Umbilical cord (tissue), 2 donors: ENCODE results near the gene CCNB2. TPM values are rescaled to one million over a fixed set of nuclear protein-coding genes. Genes with fewer than 3 reads are reported as not detected.
"Not testable (repeated sequence)": the region's sequence is repeated elsewhere in the genome, so short reads cannot be mapped to it uniquely, and the experiment has no call there.

Source experiments
- DNase-seq: peaks from one replicate; pipeline ENCODE4 v3.0.0-alpha.2; 2015; ENCODE audit warnings: low spot score
- total RNA-seq: library from RNA; depleted of rRNA; stranded (reverse); fragments of >200 nt; gene quantifications from one replicate; pipeline ENCODE4 v1.2.3, GENCODE V29; 2014; ENCODE audit warnings: low replicate concordance; ENCODE audit not compliant: insufficient read depth

Gene CCNB2
- 5.1 TPM for total RNA-seq

DNA sequence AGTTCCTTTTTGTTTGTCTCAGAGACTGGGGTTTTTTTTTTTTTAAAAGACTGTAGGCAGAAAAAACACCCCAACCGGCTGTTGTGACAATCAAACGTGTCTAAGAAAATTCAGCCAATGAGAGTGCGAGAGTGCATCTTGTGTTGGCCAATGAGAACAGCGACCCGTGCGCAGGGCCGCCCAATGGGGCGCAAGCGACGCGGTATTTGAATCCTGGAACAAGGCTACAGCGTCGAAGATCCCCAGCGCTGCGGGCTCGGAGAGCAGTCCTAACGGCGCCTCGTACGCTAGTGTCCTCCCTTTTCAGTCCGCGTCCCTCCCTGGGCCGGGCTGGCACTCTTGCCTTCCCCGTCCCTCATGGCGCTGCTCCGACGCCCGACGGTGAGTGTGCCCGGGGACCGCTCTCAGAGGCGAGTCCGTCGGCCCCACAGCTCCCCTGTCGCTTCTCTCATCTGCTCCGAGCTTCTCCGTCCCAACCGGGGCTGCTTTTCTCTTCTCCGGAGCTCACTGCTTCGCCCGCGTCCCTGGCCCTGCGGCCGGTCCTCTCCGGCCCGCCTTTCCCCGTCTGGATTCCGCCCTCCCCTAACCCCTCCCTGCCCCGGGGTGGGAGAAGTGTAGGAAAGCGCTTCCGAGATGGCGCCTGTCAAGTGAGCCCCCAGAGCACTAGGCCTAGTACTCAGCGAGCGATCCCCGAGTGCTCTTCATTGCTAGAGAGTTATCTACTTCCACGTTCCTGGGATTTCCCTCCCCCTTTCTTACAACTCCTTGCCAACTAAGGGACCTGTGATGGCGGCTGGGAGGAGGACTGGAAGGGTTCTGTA is at the start of gene CCNB2:
CCNB2 (plus strand) TSS at position 235 of the 821 bp plus-strand sequence; CDS start at position 358, 123 bp downstream.
- peak; percentile 97 for DNase-seq

DNA sequence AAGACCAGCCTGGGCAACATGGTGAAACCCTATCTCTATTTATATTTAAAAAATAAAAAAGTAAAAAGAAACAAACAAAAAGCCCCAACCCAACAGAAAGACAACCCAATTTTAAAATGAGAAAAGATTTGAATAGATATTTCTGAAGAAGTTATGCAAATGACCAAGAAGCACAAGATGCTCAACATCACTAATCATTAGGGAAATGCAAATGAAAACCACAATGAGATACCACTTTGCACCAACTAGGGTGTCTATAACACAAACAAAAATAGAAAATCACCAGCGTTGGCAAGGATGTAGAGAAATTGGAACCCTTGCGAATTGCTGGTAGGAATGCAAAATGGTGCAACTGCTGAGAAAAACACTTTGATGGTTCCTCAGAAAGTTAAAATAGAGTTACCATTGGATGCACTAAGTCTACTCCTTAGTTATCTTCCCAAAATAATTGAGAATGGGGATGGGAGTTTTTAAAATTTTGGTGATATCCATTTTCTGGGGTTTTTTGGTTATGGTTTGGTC is 45.8 kb upstream of the CCNB2 start:
- DNase-seq = no peak

DNA sequence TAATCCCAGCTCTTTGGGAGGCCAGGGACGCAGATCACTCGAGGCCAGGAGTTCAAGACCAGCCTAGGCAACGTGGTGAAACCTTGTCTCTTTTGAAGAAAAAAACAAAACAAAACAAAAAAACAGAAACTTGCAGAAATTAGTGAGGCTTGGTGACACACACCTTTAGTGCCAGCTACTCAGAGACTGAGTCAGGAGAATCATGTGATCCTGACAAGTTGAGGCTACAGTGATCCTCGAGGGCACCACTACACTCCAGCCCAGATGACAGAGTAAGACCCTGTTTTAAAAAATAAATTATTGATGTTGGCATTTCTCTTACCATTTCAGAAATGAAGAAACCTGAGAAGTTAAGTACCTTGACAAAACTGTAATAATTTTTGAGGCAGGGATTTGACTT is 44.6 kb upstream of the CCNB2 start:
- DNase-seq = no peak

DNA sequence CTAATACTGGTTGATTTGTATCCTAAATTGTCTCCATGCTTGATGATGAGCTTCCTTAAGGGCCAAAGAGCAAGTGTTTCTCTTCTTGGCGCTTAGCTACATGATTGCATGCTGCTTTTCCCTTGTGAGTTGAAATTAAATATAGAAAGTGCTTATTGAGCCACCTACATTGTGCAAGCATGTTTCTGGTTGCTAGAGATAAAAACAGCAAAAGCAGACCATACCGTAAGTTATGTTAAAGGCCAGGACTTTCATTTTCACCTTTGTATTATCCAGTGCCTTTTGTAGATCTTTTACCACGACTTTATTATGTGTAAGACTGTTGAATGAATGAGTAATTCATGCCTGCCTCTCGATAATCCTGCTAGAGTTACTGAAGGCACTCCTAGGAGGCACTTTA is 41.9 kb upstream of the CCNB2 start:
- no peak for DNase-seq

DNA sequence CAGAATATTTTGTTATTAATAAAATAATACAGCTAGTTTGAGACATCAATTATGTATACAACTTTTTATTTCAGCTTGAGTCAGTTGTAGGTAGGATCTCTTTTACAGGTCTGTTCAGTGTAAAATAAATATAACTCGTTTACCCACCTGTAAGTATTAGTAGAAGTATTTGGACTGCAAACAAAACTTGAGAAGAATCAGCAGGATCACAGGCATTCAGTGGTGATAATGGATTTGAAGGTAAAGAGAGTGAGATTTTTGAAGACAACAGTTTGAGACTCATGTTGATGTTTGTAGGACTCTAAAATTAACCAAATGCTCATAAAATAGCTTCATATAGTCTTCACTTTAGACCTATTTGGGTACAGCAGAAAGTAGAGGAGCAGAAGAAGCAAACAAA is 35.5 kb upstream of the CCNB2 start:
- no peak for DNase-seq

DNA sequence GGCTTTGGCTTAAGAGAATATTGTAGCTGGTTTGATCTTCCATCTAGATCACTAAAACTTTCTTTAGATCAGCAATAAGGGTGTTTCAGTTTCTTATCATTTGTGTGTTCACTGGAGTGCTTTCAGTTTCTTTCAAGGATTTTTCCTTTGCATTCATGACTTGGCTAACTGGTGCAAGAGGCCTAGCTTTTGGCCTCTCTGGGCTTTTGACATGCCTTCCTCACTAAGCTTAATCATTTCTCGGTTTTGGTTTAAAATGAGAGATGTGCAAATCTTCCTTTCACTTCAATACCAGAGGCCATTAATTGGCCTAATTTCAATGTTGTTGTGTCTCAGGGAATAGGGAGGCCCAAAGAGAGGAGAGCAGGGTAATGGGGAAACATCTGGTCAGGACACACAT is 30.3 kb upstream of the CCNB2 start:
- no peak for DNase-seq

DNA sequence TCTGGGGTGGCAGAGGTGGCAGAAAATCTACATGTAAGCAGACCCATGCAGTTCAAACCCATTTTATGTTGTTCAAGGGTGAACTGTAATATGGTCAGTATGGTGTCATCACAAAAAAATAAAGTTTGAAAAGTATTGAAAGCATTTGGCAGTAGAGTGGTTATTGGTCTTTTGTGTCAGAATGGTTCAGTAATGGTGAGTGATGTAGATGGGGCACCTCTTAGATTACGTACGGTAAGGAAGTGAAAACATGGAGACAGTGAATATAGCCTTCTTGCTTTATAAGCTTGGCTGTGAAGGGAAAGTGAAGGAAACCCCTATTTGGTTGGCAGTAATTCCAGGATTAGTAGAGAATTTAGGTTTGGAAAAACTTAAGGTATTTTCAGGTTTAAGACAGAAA is 17.2 kb upstream of the CCNB2 start:
- DNase-seq = no peak

DNA sequence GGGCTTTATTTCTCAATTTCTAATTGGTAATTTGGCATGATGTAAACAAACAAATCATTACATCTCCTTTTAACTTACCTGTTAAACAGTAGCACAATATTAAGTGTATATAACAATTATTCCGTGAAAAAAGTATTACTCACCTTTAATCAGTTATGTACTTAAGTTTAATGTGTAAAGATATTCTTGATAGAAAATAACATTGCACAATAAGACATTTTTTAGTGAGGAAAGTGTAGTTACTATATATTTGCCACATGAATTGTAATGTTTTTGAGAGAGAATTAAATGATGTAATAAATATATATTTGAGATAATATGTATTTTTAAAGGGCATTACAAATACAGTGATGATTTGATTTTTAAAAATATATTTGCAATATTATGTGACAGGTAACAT is 10.9 kb upstream of the CCNB2 start:
- DNase-seq = no peak

DNA sequence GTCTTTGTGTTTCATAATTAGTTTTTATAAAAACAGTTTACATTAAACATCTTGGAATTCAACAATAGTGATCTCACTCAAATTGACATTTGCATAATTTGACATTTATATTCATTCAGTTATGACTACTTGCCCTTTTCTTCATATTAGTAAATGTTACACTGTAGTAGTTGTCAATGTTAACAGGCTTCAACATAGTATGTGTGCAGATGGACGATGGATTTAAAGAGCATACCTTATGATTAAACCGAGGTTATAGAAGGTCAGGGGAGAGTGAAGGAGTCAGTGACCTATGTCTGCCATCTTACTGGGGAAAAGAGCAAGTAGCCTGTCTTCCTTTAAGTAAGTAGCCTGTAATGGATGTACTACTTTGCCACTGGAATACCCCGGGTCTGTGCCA is 8.5 kb upstream of the CCNB2 start:
- no peak for DNase-seq

DNA sequence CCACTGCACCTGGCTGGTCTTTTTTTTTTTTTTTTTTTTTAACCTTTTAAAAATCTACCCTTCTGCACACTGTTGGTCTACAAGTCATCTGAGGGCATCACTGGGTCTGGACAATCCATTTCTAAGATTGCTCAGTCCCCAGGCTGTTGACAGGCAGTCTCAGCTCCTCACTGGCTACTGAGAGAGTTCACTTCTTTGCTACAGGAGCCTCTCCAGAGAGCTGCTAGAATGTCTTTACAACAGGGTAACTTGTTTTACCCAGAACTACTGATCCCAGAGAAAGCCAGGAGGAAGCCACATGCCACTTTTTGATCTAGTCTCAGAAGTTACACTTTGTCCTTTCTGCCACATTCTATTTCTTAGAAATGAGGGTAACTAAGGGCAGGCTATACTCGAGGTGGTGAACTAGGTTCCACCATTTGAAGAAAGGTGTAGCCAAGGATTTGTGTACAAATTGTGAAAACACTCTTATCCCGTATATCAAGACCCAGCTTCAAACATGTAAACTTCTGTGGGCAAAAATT is 5.7 kb upstream of the CCNB2 start:
- DNase-seq = no peak

DNA sequence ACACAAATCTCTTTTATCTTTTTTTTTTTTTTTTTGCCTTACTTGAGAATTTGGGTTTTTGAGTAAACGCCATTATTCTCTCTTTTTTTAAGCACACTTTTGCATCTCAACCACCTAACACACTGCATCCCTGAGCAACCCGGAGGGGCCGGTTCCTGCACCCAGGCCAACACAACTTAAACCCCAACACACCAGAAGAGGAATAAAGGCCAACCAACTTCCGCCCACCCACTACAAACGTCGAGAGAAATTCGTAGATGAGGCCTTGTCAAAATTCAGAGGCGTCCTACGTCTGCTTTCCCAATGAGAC is 389 bp upstream of the CCNB2 start:
- no peak for DNase-seq

DNA sequence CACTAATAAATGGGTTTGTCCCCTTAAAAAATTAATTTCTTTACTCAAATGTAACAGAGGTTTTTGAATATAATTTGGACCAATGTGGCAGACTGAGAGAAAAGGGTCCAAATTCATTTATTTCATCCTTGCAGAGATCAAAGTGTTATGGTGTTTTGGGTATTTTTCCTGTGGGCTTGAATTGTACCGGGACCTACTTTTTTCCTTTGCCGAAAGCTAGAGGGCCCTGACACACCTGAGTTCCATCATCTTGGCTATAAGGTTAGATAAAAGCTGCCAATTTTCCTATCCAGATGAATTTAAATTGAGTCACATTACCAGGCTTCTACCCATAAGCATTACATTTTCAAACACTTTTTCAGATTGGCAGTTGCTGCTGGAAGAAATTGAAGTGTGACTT is 908 bp downstream of the CCNB2 start:
- DNase-seq = no peak

DNA sequence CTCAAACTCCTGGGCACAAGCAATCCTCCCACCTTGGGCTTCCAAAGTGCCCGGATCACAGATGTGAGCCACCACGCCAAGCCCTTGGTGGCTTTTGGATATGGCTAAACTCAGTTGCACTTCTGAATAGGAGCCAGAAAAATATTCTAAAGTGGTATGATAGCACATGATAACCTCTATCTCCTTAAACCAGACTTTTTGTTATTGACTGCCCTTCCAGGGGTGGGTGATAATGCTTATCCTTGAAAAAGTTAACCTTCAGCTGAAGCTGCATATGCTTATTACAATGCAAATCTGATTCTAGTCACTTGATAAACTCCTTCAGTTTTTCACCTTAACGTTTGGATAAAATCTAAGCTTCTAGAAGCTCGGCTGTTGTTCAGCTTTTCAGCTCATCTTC is 6.3 kb downstream of the CCNB2 start:
- DNase-seq = no peak

DNA sequence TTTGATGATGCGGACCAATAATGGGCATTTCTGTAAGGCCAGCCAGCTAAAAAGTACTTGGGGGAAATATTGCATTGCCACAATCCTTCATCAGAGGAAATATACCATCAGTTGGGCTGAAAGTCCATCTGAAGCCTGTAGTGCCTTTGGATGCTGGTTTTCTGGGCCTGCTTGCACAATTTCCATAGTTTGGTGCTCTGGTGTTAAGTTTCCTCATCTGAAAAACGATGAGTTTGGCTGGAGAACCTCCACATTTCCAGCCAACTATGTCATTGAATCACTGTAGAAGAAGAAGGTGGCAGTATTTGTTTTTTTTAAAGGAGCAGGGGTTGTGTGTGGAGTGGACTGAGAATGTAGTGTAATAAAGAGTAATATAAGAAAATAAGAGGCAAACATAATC is 10.1 kb downstream of the CCNB2 start:
- DNase-seq = no peak

DNA sequence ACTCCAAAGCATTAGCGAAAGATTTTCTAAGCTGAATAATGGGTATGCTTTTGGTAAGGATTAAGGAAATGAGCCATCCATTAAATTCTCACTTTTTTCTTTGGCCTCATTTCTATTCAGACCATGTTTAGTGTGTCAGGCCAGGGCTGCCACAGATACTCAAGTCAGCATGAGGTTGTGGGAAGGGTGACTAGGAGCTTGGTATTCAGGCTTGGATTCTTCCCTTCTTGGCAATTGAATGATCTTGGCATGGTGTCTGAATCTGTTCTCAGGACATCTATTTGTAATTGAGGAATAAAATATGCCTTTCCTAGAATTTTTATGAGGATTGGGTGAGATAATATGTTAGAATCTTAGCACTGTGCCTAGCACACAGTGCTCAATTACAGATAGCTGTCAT is 11.2 kb downstream of the CCNB2 start:
- DNase-seq = no peak

DNA sequence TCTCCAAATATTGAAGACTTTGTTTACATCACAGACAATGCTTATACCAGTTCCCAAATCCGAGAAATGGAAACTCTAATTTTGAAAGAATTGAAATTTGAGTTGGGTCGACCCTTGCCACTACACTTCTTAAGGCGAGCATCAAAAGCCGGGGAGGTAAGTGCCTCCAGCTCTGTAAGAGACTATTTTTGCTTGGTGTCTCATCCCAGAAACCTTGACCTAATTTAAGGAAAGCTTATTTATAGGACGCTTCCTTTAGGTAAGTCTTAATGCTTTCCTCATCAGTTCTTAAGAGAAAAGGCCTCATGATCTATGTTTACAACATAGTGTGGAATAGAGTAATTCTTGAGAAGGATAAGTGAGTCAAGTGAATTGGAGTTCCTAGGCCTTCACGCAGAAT is 11.8 kb downstream of the CCNB2 start:
- no peak for DNase-seq

DNA sequence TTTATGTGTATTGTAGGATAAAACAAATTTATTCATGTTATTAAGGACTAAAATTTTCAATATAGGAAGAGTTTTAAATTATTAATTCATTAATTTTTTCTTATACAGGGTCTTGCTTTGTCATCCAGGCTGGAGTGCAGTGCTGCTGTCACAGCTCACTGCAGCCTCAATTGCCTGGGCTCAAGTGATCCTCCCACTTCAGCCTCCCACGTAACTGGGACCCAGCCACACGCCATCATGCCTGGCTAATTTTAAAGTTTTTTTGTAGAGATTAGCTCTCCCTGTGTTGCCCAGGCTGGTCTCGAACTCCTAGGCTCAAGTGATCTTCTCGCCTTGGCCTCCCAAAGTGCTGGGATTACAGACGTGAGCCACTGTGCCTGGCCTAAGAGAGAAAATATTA is 14.7 kb downstream of the CCNB2 start:
- no peak for DNase-seq

DNA sequence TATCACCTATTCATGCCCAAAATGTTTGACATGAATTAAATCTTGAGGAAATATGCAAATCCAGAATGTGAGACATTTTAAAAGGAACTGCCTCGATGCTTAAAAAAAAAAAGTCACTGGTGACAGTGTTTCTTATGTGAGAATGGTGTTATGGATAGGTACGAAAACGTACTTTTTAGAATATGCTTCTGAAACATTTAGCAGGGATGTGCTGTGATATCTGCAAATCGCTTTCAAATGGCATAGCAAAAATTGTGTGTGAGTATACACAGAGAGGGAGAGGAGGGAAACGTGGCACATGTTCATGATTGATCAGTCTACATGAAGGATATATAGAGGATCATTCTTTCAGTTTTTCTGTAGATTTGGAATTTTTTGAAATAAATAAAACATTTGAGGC is 16.0 kb downstream of the CCNB2 start:
- DNase-seq = no peak

DNA sequence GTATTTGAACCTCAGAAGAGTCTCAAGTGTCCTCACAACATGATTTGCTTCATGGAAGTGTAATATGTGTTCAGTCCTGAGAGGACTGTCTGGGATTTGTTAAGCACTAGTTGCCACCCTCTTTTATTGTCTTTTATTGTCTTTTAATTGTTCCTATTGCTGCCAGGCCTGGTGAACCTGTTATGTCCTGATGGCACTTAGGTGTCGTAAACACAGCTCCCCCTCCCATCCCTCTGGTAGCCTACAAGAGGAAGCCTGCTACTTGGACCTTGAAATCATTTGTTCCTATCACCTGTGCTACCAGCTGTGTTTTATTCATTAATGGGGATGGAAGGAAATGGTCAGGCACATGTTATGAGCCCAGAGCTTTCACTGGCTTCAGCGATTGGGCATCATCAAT is 19.3 kb downstream of the CCNB2 start:
- no peak for DNase-seq

DNA sequence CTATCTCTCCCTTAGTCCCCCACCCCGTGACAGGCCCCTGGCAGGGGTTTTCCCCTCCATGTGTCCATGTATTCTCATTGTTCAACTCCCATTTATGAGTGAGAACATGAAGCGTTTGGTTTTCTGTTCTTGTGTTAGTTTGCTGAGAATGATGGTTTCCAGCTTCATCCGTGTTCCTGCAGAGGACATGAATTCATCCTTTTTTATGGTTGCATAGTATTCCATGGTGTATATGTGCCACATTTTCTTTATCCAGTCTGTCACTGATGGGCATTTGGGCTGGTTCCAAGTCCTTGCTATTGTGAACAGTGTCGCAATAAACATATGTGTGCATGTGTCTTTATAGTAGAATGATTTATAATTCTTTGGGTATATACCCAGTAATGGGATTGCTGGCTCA is 20.7 kb downstream of the CCNB2 start:
- not testable (repeated sequence) for DNase-seq

DNA sequence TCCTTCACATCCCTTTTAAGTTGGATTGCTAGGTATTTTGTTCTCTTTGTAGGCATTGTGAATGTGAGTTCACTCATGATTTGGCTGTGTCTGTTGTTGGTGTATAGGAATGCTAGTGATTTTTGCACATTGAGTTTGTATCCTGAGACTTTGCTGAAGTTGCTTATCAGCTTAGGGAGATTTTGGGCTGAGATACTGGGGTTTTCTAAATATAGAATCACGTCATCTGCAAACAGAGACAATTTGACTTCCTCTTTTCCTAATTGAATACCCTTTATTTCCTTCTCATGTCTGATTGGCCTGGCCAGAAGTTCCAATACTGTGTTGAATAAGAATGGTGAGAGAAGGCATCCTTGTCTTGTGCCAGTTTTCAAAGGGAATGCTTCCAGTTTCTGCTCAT is 22.3 kb downstream of the CCNB2 start:
- DNase-seq = not testable (repeated sequence)

DNA sequence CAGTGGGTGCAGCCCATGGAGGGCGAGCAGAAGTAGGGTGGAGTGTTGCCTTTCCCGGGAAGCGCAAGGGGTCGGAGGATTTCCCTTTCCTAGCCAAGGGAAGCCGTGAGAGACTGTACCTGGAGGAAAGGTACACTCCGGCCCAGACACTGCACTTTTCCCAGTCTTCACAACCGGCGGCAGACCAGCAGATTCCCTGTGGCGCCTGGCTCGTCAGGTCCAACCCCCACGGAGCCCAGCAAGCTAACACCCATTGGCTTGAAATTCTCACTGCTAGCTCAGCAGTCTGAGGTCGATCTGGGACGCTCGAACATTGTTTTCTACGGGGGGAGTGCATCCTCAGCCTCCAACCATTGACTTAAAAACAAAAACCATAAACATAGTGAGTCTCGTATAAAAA is 26.5 kb downstream of the CCNB2 start:
- DNase-seq = no peak

DNA sequence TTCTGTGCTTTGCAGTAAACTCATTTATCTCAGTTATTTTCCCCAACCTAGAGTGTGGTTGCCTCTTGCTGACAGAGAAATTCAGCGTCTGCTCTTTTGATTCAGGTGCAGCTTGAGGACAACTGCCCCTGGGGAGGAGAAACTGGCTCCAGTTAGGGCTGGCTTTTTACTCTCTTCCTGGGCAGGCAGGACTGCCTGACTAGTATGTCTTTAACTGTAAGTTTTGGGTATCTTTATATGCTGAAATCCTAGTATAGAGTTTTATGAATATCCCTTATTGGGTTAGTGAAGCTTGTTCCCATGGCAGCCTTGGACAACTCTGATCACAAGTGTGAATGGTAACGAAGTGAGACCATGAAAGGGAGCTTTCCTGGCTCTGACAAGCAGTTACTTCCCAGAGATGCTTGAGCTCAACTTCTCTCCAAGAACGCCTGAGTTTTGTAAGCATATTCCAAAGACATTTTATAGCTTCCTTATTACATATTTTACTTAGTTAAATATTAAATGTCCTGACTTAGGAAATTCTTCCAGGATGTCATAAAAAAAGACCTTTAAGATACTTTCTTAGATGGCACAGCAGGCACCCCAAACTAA is 27.1 kb downstream of the CCNB2 start:
- no peak for DNase-seq
